Liver (tissue), 9 donors: ENCODE measurements around the gene IRF4. TPM values are rescaled to one million over a fixed set of nuclear protein-coding genes. Genes with fewer than 3 reads are reported as not detected.

Experiments used
- DNase-seq: peaks from one replicate; pipeline ENCODE4 v3.0.0-alpha.2; 2017; ENCODE audit warnings: low spot score
- H3K27ac ChIP-seq, 2 donors: one replicate each; pipeline ENCODE4 v1.7.0; 2013; ENCODE audit warnings: inconsistent platforms in 2 of 2, low read length in 2 of 2, control low read depth in 1 of 2, low read depth in 1 of 2, mild to moderate bottlenecking in 1 of 2
- H3K27me3 ChIP-seq, 4 donors: one replicate each; pipeline versions ENCODE4 v1.6.1 to v1.7.0; 2013; ENCODE audit warnings: low read length in 3 of 4, inconsistent platforms in 1 of 4, mild to moderate bottlenecking in 1 of 4, moderate library complexity in 1 of 4; ENCODE audit not compliant: control insufficient read depth in 4 of 4, insufficient read depth in 4 of 4
- H3K36me3 ChIP-seq, 4 donors: one replicate each; pipeline versions ENCODE4 v1.6.1 to v1.7.0; 2013; ENCODE audit warnings: low read length in 3 of 4, mild to moderate bottlenecking in 3 of 4, low read depth in 1 of 4, moderate library complexity in 1 of 4; ENCODE audit not compliant: control insufficient read depth in 4 of 4, insufficient read depth in 3 of 4
- H3K4me1 ChIP-seq, 4 donors: one replicate each; pipeline versions ENCODE4 v1.6.1 to v1.7.0; 2013; ENCODE audit warnings: low read length in 3 of 4, mild to moderate bottlenecking in 3 of 4, moderate library complexity in 1 of 4; ENCODE audit not compliant: control insufficient read depth in 4 of 4, insufficient read depth in 4 of 4
- H3K4me3 ChIP-seq, 3 donors: one replicate each; pipeline versions ENCODE4 v1.6.1 to v1.7.0; 2013; ENCODE audit warnings: low read length in 3 of 3, control low read depth in 1 of 3, low read depth in 1 of 3, mild to moderate bottlenecking in 1 of 3
- H3K9ac ChIP-seq, 2 donors: one replicate each; pipeline ENCODE4 v1.7.0; 2013; ENCODE audit warnings: low read length in 2 of 2, mild to moderate bottlenecking in 2 of 2, moderate library complexity in 2 of 2, control low read depth in 1 of 2, low read depth in 1 of 2
- H3K9me3 ChIP-seq, 4 donors: one replicate each; pipeline versions ENCODE4 v1.6.1 to v1.7.0; 2013; ENCODE audit warnings: low read length in 3 of 4; ENCODE audit not compliant: control insufficient read depth in 4 of 4
- EGR1 ChIP-seq, 2 donors: IDR thresholded peaks; 2 replicates each; pipeline ENCODE4 v1.6.1; 2016 to 2018; ENCODE audit warnings: antibody characterized with exemption in 2 of 2, low read depth in 2 of 2
- GABPA ChIP-seq, 2 donors: IDR thresholded peaks in 1 of 2; conservative IDR thresholded peaks in 1 of 2; 2 replicates each; pipeline ENCODE4 v1.6.1; 2016; ENCODE audit warnings: antibody characterized with exemption in 2 of 2, mild to moderate bottlenecking in 1 of 2, moderate library complexity in 1 of 2
- HNF4A ChIP-seq, 2 donors: conservative IDR thresholded peaks; 2 replicates each; pipeline ENCODE4 v1.6.1; 2016; ENCODE audit warnings: antibody characterized with exemption in 2 of 2, mild to moderate bottlenecking in 2 of 2
- HNF4G ChIP-seq: IDR thresholded peaks from 2 replicates; pipeline ENCODE4 v1.6.1; 2016; ENCODE audit warnings: antibody characterized with exemption
- JUND ChIP-seq, 2 donors: IDR thresholded peaks; 2 replicates each; pipeline ENCODE4 v1.6.1; 2016; ENCODE audit warnings: antibody characterized with exemption in 2 of 2
- NR2F2 ChIP-seq: IDR thresholded peaks from 2 replicates; pipeline ENCODE4 v1.6.1; 2016; ENCODE audit warnings: antibody characterized with exemption
- RAD21 ChIP-seq, 2 donors: IDR thresholded peaks; 2 replicates each; pipeline ENCODE4 v1.6.1; 2016; ENCODE audit warnings: antibody characterized with exemption in 2 of 2, mild to moderate bottlenecking in 2 of 2
- REST ChIP-seq: IDR thresholded peaks from 2 replicates; pipeline ENCODE4 v1.6.1; 2016; ENCODE audit warnings: antibody characterized with exemption, mild to moderate bottlenecking
- RXRA ChIP-seq, 2 donors: IDR thresholded peaks; 2 replicates each; pipeline ENCODE4 v1.6.1; 2017 to 2018; ENCODE audit warnings: antibody characterized with exemption in 2 of 2, mild to moderate bottlenecking in 1 of 2
- YY1 ChIP-seq: IDR thresholded peaks from 2 replicates; pipeline ENCODE4 v1.6.1; 2016; ENCODE audit warnings: antibody characterized with exemption, mild to moderate bottlenecking
- ZBTB33 ChIP-seq: IDR thresholded peaks from 2 replicates; pipeline ENCODE4 v1.6.1; 2016; ENCODE audit warnings: antibody characterized with exemption
- WGBS: extraction: QIAGEN DNeasy Blood & Tissue Kit; methylation state at CpG from one replicate; pipeline ENCODE4 v1.1.7; 2013; 5-methylcytosine and 5-hydroxymethylcytosine counted together
- polyA plus RNA-seq, 2 donors: library from polyadenylated mRNA; stranded (reverse) in 1 of 2; unstranded in 1 of 2; fragments of 200-250 nt in 1 of 2; fragments of >200 nt in 1 of 2; fragmentation: Nextera tagmentation in 1 of 2; extraction: Ambion mirVana in 1 of 2; gene quantifications; one replicate each; pipeline versions ENCODE4 v1.2.1 to v1.2.3, GENCODE V29; 2013 to 2015
- total RNA-seq, 2 donors: library from RNA; depleted of rRNA; stranded (reverse); fragments of >200 nt; gene quantifications; one replicate each; pipeline ENCODE4 v1.2.3, GENCODE V29; 2014
- TF ChIP-seq, protein P1 (sequence below): IDR thresholded peaks from 2 replicates; pipeline ENCODE4 v1.6.1; 2016; ENCODE audit warnings: antibody characterized with exemption
- TF ChIP-seq, protein P2 (sequence below): fragments of 150-350 bp; IDR thresholded peaks from 2 replicates; pipeline ENCODE4 v1.5.1; 2017; ENCODE audit warnings: improper control_type of control experiment, low read depth, low read length; ENCODE audit not compliant: missing input control
- TF ChIP-seq, protein P3 (sequence below): IDR thresholded peaks from 2 replicates; pipeline ENCODE4 v1.6.1; 2016; ENCODE audit warnings: antibody characterized with exemption
- donor health status: healthy.
- donor health status: healthy.
- donor health status: healthy.
- donor health status: healthy.
- donor health status: healthy.

IRF4 gene
- total and polyA plus RNA-seq, 4 donors = 0.68 to 1.6 (median 1.1) TPM

DNA sequence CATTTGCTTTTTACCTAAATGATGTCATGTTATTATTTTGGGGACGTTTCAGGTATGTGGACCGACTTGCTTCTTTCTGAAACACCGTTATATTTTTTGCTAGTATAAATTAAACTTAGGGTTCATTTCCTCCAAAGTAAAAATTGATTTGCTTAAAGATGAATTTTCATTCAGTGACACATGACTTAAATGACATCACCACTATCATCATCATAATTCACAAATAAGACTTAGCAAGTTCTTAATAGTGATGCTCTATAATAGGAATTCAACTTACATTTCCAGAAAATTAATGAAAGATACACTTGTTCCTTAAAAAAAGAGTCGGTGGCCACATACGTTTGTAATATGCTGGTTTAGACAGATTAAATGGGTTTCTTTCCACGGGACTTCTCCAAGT, 9.3 kb downstream of the IRF4 start (continued):
- TF ChIP-seq, protein P1, sequence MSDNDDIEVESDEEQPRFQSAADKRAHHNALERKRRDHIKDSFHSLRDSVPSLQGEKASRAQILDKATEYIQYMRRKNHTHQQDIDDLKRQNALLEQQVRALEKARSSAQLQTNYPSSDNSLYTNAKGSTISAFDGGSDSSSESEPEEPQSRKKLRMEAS = no peak
- no peak for TF ChIP-seq RAD21 (IDR thresholded peaks at IDR 0.05)
- TF ChIP-seq RXRA (IDR thresholded peaks at IDR 0.05) = no peak

- 77% methylated on average over 27 of the region's 27 CpGs for WGBS
- DNase-seq = no peak
- Histone ChIP-seq H3K4me3 (no peak overlapping the region), H3K27me3 (peaks cover 0 to 5% (median 0%) of the 10 kb centered on the region in 4 donors), H3K27ac (no peak overlapping the region), H3K4me1 (no peaks in the 10 kb centered on the region), H3K9me3 (peaks cover 0 to 6% (median 0%) of the 10 kb centered on the region in 4 donors), H3K9ac (no peak overlapping the region), H3K36me3 (no peaks in the 10 kb centered on the region)
- no peak for TF ChIP-seq RAD21 (IDR thresholded peaks at IDR 0.05)
- TF ChIP-seq, protein P1 = no peak
- no peak for TF ChIP-seq EGR1 (IDR thresholded peaks at IDR 0.05; ENCODE audit: low read depth in 2 of 2)
- TF ChIP-seq, protein P2, sequence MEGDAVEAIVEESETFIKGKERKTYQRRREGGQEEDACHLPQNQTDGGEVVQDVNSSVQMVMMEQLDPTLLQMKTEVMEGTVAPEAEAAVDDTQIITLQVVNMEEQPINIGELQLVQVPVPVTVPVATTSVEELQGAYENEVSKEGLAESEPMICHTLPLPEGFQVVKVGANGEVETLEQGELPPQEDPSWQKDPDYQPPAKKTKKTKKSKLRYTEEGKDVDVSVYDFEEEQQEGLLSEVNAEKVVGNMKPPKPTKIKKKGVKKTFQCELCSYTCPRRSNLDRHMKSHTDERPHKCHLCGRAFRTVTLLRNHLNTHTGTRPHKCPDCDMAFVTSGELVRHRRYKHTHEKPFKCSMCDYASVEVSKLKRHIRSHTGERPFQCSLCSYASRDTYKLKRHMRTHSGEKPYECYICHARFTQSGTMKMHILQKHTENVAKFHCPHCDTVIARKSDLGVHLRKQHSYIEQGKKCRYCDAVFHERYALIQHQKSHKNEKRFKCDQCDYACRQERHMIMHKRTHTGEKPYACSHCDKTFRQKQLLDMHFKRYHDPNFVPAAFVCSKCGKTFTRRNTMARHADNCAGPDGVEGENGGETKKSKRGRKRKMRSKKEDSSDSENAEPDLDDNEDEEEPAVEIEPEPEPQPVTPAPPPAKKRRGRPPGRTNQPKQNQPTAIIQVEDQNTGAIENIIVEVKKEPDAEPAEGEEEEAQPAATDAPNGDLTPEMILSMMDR = no peak
- TF ChIP-seq, protein P3, sequence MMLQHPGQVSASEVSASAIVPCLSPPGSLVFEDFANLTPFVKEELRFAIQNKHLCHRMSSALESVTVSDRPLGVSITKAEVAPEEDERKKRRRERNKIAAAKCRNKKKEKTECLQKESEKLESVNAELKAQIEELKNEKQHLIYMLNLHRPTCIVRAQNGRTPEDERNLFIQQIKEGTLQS = no peak
- TF ChIP-seq HNF4A (conservative IDR thresholded peaks at IDR 0.05) = no peak
- no peak for TF ChIP-seq GABPA (IDR thresholded peaks at IDR 0.05 in 1 of 2, conservative IDR thresholded peaks at IDR 0.05 in 1 of 2)
- no peak for TF ChIP-seq JUND (IDR thresholded peaks at IDR 0.05)
- TF ChIP-seq YY1 = no peak
These were observed 9.9 kb downstream of the IRF4 start for GRCh38 chr6:401239-401993.

- Histone ChIP-seq H3K4me1 (no peaks in the 10 kb centered on the region), H3K27me3 (peaks cover 0 to 5% (median 0%) of the 10 kb centered on the region in 4 donors), H3K9ac (no peak overlapping the region), H3K9me3 (peaks cover 0 to 6% (median 0%) of the 10 kb centered on the region in 4 donors), H3K27ac (no peak overlapping the region), H3K36me3 (no peaks in the 10 kb centered on the region), H3K4me3 (no peak overlapping the region)
- WGBS = 87% methylated on average over 14 of the region's 14 CpGs
- no peak for DNase-seq
- TF ChIP-seq REST = no peak
- TF ChIP-seq RAD21 (IDR thresholded peaks at IDR 0.05) = no peak
- TF ChIP-seq YY1 = no peak
- no peak for TF ChIP-seq JUND (IDR thresholded peaks at IDR 0.05)
- TF ChIP-seq HNF4G = no peak
- no peak for TF ChIP-seq NR2F2
- no peak for TF ChIP-seq HNF4A (conservative IDR thresholded peaks at IDR 0.05)
- no peak for TF ChIP-seq ZBTB33
- TF ChIP-seq, protein P3 = no peak
- no peak for TF ChIP-seq EGR1 (IDR thresholded peaks at IDR 0.05; ENCODE audit: low read depth in 2 of 2)
These were observed 10.6 kb downstream of the IRF4 start for GRCh38 chr6:401994-402640.
